NCI-H1436 treated with DMSO at 0.1 percent for 48 hours (cell line): ENCODE results near the gene PLSCR3.

Experiments used
- DNase-seq: peaks from one replicate; lab custom pipeline; 2025; lab: John Stamatoyannopoulos, UW

Gene PLSCR3

GRCh38 chr17:7405350-7406234, 11.3 kb upstream of the PLSCR3 start:
- no peak for DNase-seq

DNA sequence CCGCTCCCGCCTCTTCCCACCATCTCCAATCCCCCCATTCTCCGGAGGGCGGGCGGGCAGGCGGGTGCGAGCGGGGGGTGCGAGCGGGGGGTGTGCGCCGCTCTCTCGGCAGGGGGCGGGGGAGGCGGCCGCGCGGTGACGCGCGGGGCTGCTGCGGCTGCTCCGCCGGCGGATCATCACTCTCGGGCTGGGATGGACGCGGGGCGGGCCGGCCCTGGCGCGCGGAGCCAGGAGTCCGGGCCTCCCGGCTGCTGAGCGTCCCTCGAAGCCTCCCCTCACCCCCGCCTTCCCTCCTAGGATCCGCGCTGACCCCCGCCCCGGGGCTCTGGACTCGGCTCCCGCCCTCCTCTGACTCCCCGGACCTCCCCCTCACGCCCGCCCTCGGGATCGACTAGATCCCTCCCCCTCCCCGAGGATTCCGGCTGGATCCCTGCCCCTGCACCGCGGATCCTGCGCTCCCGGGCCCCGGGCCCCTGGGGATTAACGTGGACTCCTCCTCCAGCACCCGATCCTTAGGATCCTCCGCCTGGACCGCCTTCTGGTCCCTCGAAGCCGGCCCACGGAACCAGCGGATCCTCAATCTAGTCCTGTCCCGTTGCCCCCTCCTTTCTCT, 10.5 kb upstream of the PLSCR3 start:
- DNase-seq, result no peak

DNA sequence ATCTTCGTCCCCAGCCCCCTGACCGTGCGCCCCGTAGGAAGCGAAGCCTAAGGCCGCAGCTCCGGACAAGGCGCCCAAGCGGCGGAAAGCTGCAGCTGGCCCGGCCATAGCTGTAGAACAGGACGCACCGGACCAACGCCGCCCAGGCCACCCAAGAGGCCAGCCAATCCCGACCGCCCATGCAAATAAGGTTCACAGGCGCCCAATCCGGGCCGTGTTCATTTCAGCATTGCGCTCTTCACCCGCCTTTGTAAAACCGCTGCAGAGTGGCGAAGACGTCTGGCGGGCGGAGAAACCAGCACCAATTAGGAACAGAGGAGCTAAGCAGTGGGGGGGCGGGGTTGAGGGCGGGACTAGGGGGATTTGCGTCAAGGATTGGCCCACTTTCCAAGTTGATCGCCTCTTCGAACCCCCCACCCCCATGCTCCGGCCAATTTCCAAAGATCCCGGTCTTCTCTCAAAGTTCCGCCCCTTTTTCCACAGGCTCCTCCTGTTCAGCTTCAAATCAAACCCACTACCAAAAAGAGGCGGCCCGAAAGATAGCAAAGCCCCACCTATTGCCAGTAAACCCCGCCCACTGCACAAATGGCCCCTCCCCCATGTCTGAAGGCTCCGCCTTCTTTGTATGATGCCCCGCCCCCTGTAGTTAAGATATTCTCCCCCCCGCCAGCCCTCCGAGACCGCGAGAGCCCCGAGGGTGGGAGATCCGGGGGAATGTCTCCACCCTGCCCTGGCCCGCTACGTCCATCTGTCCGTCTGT, 9.8 kb upstream of the PLSCR3 start, which contains the start of gene TMEM256:
TSS of gene TMEM256 (minus strand) at position 121 of the 760 bp plus-strand sequence. CDS start at position 108, 13 bp downstream.
- peak; percentile 96 for DNase-seq

DNA sequence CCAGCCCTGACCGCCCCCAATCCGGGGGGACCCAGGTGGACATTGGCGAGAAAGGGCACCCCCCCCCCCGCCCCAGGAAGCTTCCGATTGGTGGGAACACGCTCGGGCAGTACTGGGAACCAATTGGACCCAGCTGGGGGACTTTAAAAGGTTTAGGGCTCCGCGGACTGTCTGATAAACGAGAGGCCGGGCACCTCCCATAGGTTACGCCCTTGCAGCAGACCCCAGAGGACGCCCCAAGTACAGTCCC, 9.3 kb upstream of the PLSCR3 start:
- DNase-seq, result no peak

GRCh38 chr17:7403043-7403726, 8.9 kb upstream of the PLSCR3 start:
- DNase-seq, result no peak

DNA sequence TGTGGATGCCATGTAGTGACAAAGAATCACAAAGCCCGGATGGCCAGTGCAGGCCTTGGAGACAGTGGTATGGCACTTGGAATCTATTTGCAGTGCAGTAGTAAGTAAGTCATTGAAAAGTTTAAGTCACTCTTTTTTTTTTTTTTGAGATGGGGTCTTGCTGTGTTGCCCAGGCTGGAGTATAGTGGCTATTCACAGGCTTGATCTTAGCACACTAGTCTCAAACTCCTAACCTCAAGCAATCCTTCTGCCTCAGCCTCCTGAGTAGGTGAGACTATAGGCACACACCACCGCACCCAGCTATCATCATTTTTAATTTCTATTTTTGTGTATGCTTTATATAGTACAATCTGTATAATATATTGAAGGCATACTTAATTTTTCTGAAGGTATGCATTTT, 4.3 kb upstream of the PLSCR3 start:
- DNase-seq, result no peak

DNA sequence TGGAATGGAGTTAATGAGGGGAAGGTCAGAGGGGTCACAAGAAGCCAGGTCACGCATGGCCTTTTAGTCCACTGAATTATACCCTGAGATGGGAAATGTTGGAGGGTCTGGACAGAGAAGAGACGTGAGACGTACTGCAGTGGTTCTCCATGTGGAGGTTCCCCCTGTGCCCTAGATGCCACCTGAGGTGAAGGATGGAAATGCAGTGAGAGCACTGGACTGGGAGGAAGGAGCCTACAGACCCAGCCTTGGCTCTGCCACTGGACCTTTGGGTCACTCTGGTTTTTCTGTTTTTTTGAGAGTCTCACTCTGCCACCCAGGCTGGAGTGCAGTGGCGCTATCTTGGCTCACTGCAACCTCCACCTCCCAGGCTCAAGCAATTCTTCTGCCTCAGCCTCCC, 1.8 kb upstream of the PLSCR3 start:
- no peak for DNase-seq

DNA sequence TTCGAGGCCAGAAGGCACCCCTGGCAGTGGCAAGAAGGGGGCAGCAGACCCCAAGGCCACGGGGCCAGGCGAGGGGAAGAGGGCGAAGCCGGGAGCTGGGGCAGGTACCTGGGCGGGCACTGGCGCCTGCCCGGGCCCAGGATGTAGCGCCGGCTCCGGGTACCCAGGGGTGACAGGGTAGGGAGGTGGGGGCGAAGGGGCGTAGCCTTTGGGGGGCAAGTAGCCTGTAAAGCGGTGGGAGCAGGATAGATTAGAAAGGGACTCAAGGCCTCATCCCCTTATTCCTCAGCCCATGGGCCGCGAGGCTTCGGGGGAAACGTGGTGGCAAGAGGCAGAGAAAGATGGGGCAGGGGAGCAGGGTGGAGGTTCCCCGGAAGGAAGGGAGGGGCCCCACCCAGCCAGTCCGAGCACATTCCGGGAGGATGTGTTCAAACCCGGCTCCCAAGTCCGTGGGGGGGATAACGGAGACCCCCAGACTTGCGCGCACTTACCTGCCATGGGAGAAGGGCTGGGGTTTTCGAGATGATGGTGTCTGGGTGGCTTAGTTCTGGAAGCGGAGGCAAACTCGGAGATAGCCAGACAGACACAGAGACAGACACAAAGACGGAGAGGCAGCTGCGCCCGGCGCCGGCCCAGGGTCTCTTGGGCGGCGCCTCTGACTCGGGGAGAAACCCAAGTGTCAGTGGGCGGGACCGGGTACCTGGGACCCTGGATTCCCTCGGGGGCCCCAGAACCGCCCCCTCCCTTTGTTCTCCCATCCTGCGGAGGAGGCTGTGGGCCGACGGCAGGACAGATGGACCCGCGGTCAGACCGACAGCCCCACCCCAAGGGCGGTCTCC, 493 bp downstream of the PLSCR3 start:
- no peak for DNase-seq

DNA sequence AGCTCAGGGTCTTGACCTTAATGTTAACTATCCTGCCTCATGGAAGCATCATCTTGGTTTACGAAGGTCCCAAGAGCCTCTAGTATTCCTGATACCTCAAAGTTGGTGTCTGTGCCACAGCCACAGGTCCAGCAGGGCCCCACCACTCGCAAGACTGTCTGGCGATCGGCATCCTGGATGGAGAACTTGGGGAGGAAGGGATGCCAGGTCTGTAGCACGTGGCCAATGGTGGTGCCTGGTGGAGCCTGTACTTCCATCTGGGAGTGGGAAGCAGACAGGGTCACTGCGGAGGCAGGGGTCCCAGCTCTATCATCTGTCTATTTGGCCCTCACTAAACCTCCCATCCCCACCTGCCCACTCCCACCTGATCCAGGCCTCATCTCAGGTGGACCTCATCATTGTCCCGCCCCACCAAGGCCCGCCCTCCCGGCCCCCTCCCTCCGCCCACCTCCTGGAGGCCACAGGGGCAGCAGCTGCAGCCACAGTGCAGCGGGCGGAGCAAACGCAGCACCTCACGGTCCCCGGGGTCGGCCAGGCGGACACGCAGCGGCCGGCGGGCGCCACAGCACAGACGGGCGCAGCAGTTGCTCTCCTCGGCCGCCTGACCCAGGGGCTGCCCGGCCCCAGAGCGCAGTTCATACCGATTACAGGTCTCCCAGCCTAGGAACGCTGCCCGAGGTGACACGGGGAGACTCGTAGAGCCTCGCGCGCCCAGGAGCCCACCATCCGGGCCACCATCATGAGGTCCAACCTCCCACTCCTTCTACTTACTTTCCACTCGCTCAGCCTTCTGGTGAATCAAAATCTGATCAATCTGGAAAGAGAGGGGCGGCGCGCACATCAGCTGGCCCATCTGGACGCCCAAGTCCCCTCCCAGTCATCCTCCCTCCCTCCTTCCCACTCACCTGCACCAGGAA, 1.4 kb downstream of the PLSCR3 start:
- no peak for DNase-seq

DNA sequence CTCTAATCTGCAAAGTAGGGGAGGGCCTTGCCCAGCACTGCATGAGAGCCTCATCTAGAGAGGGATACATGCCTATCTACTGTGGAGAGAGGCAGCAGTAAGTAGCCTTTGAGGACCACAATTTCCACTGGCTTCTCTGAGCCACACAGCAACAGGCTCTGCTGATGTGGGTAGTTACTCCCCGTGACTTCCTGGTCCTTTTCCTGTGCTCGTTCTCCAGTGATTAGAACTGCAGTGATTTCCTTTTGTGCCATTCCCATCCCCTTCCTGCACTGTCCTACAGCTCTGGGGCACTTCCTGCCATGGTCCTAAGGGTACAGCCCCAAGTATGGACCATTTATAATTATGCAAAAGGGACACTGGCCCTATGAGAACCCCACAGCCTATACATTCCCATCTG, 3.0 kb downstream of the PLSCR3 start:
- DNase-seq, result no peak

DNA sequence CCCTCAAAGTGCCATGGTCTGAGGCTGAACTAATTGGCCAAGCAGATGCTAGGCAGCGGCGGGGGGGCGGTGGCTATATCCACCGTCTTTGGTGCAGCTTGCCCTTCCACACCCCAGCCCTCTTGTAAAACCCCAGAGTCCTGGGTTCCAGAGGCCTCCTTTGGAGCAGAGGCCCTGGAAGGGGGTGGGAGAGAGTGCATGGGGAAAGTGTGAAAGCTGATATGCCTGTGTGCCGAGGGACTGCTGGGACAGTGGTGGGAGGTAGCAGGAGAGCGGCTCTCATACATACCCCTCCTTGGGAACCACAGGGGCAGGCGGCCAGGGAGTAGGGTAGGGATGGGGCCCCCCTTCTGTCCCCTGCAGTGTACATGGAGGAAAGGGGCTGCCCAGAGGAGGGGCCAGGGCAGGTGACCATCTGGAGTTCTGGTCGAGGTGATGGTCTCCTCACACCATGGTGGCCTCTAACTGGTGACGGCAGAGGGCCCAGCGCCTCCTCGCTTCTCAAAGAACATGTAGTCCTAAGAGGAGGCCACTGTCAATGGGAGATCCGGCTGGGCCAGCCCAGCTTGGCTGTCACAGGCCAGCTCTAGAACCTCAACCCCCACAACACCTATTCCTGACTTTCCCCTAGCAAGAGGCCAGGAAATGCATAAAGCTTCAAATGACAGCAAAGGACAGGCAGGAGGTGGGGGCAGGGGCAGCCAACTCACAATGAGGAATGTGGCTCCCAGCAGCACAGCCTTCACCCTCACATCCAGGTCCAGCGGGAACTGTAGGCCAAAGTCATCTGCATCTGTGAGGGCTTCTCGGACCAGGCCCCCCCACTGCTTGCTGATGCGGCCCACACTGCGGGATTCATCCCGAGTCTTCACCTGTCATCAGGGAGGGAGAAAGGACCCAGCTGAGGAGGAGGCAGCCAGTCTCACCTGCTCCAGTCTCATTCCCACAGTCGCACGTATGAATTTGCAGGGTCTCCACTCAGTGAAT, 4.1 kb downstream of the PLSCR3 start:
- DNase-seq, result no peak

GRCh38 chr17:7388856-7389255, 5.5 kb downstream of the PLSCR3 start:
- no peak for DNase-seq

DNA sequence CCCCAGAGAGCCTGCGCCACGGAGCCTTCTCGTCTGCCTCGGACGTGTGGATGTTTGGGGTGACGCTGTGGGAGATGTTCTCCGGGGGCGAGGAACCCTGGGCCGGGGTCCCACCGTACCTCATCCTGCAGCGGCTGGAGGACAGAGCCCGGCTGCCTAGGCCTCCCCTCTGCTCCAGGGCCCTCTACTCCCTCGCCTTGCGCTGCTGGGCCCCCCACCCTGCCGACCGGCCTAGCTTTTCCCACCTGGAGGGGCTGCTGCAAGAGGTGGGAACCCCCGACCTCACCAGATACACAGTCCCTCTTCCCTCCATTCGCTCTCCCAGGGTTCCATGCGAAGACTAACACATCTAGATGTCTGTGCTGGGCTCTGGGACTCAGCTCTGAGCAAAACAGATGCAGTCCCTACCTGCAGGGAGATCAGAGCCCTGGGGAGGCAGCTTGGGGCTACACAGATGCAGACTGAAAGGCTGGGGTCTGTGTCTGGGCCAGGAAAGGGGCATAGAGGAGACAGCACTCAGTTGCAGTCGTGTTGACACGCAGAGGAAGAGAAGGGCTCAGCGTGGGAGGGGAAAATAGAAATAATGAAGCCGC, 9.7 kb downstream of the PLSCR3 start:
- no peak for DNase-seq

GRCh38 chr17:7383742-7384488, 10.4 kb downstream of the PLSCR3 start:
- DNase-seq, result no peak

GRCh38 chr17:7383371-7383741, 11.0 kb downstream of the PLSCR3 start:
- DNase-seq, result no peak

- DNase-seq, result no peak
Observed at GRCh38 chr17:7382901-7383300, 11.4 kb downstream of the PLSCR3 start.

GRCh38 chr17:7380855-7381683, 13.3 kb downstream of the PLSCR3 start, which contains the start of gene TNK1:
Gene TNK1, plus strand, starts transcription at chr17:7381089. Its CDS starts 1,838 bp downstream, at chr17:7382927.
- no peak for DNase-seq
